HG03108 (cell line): ENCODE measurements around the gene PODXL2.

Source experiments
- ATAC-seq: cut with Tn5 transposase; IDR thresholded peaks from one replicate; pipeline ENCODE4 v1.9.1; 2021; ENCODE audit warnings: moderate library complexity; ENCODE audit not compliant: unreplicated experiment

Gene PODXL2

GRCh38 chr3:127686512-127686894, 57.5 kb downstream of the PODXL2 start:
- ATAC-seq: no peak

GRCh38 chr3:127687228-127687737, 58.3 kb downstream of the PODXL2 start:
- ATAC-seq: no peak

- ATAC-seq: no peak
These were observed 59.0 kb downstream of the PODXL2 start for GRCh38 chr3:127688022-127688415.

GRCh38 chr3:127688416-127689265, 59.7 kb downstream of the PODXL2 start:
- ATAC-seq: no peak

- ATAC-seq: no peak
These were observed 60.4 kb downstream of the PODXL2 start for GRCh38 chr3:127689266-127689860.

- ATAC-seq: no peak
These were observed 61.1 kb downstream of the PODXL2 start for GRCh38 chr3:127690106-127690505.

- ATAC-seq: no peak
These were observed 62.0 kb downstream of the PODXL2 start for GRCh38 chr3:127690823-127691452.

GRCh38 chr3:127691489-127691888, 62.5 kb downstream of the PODXL2 start:
- ATAC-seq: no peak

- no peak for ATAC-seq
These were observed 63.0 kb downstream of the PODXL2 start for GRCh38 chr3:127691974-127692373.

- ATAC-seq: no peak
These were observed 63.7 kb downstream of the PODXL2 start for GRCh38 chr3:127692501-127693335.

- ATAC-seq: no peak
These were observed 64.4 kb downstream of the PODXL2 start for GRCh38 chr3:127693336-127693843.

- no peak for ATAC-seq
These were observed 65.7 kb downstream of the PODXL2 start for GRCh38 chr3:127694467-127695215.

- ATAC-seq: peak; percentile 71
These were observed 68.7 kb downstream of the PODXL2 start for GRCh38 chr3:127697551-127698240.

- no peak for ATAC-seq
These were observed 69.3 kb downstream of the PODXL2 start for GRCh38 chr3:127698286-127698685.

- no peak for ATAC-seq
These were observed 69.9 kb downstream of the PODXL2 start for GRCh38 chr3:127698691-127699415.

- ATAC-seq: no peak
These were observed 70.7 kb downstream of the PODXL2 start for GRCh38 chr3:127699416-127700300.

GRCh38 chr3:127700406-127700805, 71.4 kb downstream of the PODXL2 start:
- ATAC-seq: no peak
